ENCODE results near the gene CDS2. TPM values are rescaled to one million over a fixed set of nuclear protein-coding genes. Genes with fewer than 3 reads are reported as not detected.

CDS2 gene
- total RNA-seq, 4 donors from 2014 or later = 59.8 to 102 (median 73.9) TPM

DNA sequence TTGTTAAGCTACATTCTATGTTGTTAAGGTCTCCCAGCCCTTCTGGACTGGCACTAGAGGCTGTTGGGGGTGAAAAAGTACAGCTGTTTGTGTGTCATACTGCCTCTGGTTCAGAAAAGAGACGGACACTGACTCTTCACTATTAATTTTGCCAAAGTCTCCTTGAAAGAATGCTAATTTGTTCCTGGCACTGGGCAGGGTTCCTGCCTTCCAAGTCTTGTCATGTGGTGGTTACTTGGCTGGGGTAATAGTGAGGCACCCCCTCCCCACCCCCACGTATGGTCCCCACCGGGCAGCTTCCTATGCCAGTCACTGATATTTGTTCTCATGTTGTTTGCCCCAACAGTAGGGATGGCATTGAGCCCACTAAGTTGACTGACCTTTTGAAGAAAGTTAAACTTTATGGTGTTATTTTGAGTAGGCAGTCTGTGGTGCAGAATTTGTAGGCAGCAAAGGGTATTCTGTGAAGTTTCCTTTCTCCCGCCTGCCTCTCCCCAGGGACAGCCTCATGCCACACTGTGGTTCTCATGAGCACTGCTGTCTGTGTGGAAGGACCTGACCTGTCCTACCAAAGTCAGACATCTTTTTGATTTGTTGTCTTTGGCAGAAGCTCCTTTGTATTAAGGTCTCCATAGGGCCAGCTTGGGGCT lies 8.7 kb downstream of the CDS2 start:
- 30 to 31% methylated on average over 3 of the region's 4 CpGs for WGBS, 2 donors (ENCODE audit: low coverage in 1 of 2)
- peak; percentile 36 for ATAC-seq
- no peak for TF ChIP-seq POLR2A (IDR thresholded peaks at IDR 0.05)
- TF ChIP-seq POLR2AphosphoS5 (IDR thresholded peaks at IDR 0.05) = peak; percentile 71
- TF ChIP-seq, protein P1, sequence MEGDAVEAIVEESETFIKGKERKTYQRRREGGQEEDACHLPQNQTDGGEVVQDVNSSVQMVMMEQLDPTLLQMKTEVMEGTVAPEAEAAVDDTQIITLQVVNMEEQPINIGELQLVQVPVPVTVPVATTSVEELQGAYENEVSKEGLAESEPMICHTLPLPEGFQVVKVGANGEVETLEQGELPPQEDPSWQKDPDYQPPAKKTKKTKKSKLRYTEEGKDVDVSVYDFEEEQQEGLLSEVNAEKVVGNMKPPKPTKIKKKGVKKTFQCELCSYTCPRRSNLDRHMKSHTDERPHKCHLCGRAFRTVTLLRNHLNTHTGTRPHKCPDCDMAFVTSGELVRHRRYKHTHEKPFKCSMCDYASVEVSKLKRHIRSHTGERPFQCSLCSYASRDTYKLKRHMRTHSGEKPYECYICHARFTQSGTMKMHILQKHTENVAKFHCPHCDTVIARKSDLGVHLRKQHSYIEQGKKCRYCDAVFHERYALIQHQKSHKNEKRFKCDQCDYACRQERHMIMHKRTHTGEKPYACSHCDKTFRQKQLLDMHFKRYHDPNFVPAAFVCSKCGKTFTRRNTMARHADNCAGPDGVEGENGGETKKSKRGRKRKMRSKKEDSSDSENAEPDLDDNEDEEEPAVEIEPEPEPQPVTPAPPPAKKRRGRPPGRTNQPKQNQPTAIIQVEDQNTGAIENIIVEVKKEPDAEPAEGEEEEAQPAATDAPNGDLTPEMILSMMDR (IDR thresholded peaks at IDR 0.05) = peak in 1 of 4 experiments; percentile 9
- TF ChIP-seq EP300 (IDR thresholded peaks at IDR 0.05) = no peak
- peak overlapping the region; percentile 72 to 99 (median 80) for H3K27ac ChIP-seq
- H3K27me3 ChIP-seq = no peaks in the 10 kb centered on the region
- H3K36me3 ChIP-seq = no peaks in the 10 kb centered on the region
- no peaks in the 10 kb centered on the region for H3K9me3 ChIP-seq
- H3K4me1 ChIP-seq = peaks cover 8 to 94% (median 27%) of the 10 kb centered on the region in 3 donors
- no peak overlapping the region for H3K4me3 ChIP-seq

DNA sequence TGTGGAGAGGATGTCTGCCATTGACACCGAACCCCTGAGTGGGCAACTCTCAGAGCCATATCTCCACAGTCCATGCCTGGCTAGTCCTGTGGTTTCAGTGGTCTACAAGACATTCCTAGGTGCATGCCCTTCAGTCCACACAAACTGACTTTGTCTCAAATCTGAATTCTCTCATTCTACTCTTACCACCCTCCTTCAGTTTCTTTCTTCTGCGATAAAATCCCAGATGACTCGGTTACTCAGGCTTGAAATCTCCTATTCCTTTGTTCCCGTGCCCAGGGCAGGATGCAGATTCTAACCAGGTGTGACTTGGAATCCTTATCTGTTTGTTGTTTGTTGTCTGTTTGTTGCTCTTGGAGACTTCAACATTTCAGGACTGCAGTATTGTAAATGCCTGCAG lies 9.3 kb downstream of the CDS2 start:
- no peak overlapping the region for H3K4me3 ChIP-seq
- WGBS, 2 donors (ENCODE audit: low coverage in 1 of 2) = 57 to 63% methylated on average over 3 to 4 of the region's 4 CpGs
- H3K27me3 ChIP-seq = no peaks in the 10 kb centered on the region
- peak overlapping the region; percentile 72 to 99 (median 80) for H3K27ac ChIP-seq
- H3K9me3 ChIP-seq = no peaks in the 10 kb centered on the region
- H3K36me3 ChIP-seq = no peaks in the 10 kb centered on the region
- no peak for ATAC-seq
- TF ChIP-seq POLR2AphosphoS5 (IDR thresholded peaks at IDR 0.05) = no peak
- TF ChIP-seq, protein P1 (IDR thresholded peaks at IDR 0.05) = no peak
- no peak for TF ChIP-seq EP300 (IDR thresholded peaks at IDR 0.05)
- TF ChIP-seq POLR2A (IDR thresholded peaks at IDR 0.05) = no peak
- H3K4me1 ChIP-seq = peaks cover 8 to 94% (median 31%) of the 10 kb centered on the region in 3 donors

DNA sequence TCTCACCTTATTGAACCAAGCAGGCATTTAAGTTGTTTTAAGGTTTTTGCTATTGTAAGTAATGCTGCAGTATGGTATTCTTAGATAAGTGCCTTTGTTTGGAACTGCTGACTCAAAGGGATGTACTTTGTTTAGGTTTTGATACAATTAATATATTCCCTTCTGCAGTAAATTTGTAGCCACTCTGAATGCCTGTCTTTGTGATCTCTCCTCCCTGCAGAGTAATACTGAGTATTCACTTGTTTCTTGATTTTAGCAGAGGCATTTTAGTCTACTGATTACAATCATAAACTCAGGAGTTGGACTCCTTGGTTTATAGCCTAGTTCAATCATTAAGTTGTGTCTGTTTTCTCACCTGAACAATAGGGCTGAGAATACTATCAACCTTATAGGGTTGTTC lies 13.4 kb downstream of the CDS2 start:
- H3K4me1 ChIP-seq = peaks cover 11 to 94% (median 31%) of the 10 kb centered on the region in 3 donors
- no peaks in the 10 kb centered on the region for H3K27me3 ChIP-seq
- H3K9me3 ChIP-seq = no peaks in the 10 kb centered on the region
- TF ChIP-seq, protein P1 (IDR thresholded peaks at IDR 0.05) = no peak
- TF ChIP-seq EP300 (IDR thresholded peaks at IDR 0.05) (no peak), POLR2AphosphoS5 (IDR thresholded peaks at IDR 0.05) (no peak), POLR2A (IDR thresholded peaks at IDR 0.05) (no peak)
- no peaks in the 10 kb centered on the region for H3K36me3 ChIP-seq
- H3K27ac ChIP-seq = no peak overlapping the region
- no peak for ATAC-seq
- no peak overlapping the region for H3K4me3 ChIP-seq

DNA sequence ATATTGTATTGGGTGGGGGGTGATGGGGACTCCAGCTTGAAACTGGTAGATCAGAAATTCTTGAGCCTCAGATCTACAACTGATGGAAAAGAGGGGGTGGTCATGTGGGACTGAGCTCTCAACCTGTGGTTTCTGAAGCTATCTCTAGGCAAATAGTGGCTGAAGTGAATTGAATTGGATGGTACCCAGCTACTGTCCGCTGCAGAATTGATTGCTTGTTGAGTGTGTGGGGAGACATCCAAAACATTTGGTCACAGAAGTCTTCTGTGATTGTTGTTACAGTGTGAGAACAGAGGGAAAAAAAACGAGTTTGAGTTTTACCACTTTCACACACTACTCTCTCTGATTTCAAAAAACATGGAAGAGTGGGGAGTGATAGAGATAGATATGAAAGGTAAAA lies 14.8 kb downstream of the CDS2 start:
- H3K4me1 ChIP-seq = peaks cover 5 to 94% (median 35%) of the 10 kb centered on the region in 3 donors
- H3K36me3 ChIP-seq = no peaks in the 10 kb centered on the region
- H3K4me3 ChIP-seq = no peak overlapping the region
- TF ChIP-seq POLR2A (IDR thresholded peaks at IDR 0.05) (no peak), POLR2AphosphoS5 (IDR thresholded peaks at IDR 0.05) (no peak), EP300 (IDR thresholded peaks at IDR 0.05) (no peak)
- TF ChIP-seq, protein P1 (IDR thresholded peaks at IDR 0.05) = no peak
- ATAC-seq = no peak
- peak overlapping the region in 1 of 4 donors; percentile 17 for H3K27ac ChIP-seq
- 24 to 44% methylated on average over 1 to 2 of the region's 2 CpGs for WGBS, 2 donors (ENCODE audit: low coverage in 1 of 2)
- H3K9me3 ChIP-seq = no peaks in the 10 kb centered on the region
- H3K27me3 ChIP-seq = no peaks in the 10 kb centered on the region

DNA sequence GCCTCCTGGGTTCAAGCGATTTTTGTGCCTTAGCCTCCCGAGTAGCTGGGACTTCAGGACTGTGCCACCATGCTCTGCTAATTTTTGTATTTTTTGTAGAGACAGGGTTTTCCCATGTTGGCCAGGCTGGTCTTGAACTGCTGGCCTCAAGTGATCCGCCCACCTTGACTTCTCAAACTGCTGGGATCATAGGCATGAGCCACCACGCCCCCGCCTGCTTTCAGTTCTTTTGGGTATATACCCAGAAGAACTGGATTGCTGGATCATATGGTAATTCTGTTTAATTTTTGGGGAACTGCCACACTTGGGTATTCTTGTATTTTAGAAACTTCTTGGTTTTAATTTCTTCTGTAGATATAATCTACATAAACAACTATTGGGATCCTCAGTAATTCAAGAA lies 17.0 kb downstream of the CDS2 start:
- Histone ChIP-seq H3K4me1 (peaks cover 5 to 100% (median 41%) of the 10 kb centered on the region in 3 donors), H3K36me3 (no peaks in the 10 kb centered on the region), H3K9me3 (no peaks in the 10 kb centered on the region), H3K27me3 (no peaks in the 10 kb centered on the region), H3K27ac (peak overlapping the region in 2 of 4 donors; percentile 28 to 39), H3K4me3 (no peak overlapping the region)
- TF ChIP-seq EP300 (IDR thresholded peaks at IDR 0.05) (no peak), POLR2AphosphoS5 (IDR thresholded peaks at IDR 0.05) (no peak), POLR2A (IDR thresholded peaks at IDR 0.05) (no peak)
- TF ChIP-seq, protein P1 (IDR thresholded peaks at IDR 0.05) = no peak
- 87 to 88% methylated on average over 4 of the region's 5 CpGs for WGBS, 2 donors (ENCODE audit: low coverage in 1 of 2)
- ATAC-seq = no peak
